ENCODE results near the gene RNF4. TPM values are rescaled to one million over a fixed set of nuclear protein-coding genes. Genes with fewer than 3 reads are reported as not detected.
"Not testable (repeated sequence)": the region's sequence is repeated elsewhere in the genome, so short reads cannot be mapped to it uniquely, and the experiment has no call there.

RNF4 gene
- total RNA-seq, 1 experiment from 2014 or later: 98.4 TPM

DNA sequence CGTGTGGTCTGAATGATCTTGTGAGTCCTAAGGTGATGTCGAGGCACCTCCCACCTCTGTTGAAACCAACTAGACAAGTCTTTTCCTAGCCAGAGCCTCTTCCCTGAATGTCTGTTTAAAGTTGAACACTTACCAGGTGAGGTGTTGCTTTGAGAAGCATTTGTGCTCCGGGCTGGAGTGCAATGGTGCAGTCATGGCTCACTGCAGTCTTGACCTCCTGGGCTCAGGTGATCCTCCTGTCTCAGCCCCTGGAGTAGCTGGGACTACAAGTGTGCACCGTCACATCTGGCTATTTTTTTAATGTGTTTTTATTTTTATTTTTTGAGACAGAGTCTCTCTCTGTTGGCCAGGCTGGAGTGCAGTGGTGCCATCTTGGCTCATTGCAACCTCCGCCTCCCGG lies 18.1 kb downstream of the RNF4 start:
- DNase-seq (ENCODE audit: low read depth): no peak

DNA sequence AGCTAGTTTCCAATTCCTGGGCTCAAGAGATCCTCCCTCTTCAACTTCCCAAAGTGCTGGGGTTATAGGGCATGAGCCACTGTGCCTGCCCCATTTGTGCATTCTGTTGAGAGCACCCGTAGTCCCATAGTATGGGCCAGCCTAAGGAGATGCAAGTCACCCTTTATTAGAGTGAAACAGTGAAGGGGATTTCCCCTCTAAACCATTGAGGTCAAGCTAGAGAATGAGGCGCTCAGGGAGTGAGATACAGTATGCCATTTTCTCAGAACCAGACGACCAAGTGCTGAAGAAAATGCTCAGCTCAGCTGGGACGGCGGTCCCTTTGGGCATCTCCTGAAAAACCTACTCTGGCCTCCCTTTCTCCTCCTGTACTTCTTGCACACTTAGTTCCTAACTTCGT lies 18.7 kb downstream of the RNF4 start:
- DNase-seq (ENCODE audit: low read depth): no peak

DNA sequence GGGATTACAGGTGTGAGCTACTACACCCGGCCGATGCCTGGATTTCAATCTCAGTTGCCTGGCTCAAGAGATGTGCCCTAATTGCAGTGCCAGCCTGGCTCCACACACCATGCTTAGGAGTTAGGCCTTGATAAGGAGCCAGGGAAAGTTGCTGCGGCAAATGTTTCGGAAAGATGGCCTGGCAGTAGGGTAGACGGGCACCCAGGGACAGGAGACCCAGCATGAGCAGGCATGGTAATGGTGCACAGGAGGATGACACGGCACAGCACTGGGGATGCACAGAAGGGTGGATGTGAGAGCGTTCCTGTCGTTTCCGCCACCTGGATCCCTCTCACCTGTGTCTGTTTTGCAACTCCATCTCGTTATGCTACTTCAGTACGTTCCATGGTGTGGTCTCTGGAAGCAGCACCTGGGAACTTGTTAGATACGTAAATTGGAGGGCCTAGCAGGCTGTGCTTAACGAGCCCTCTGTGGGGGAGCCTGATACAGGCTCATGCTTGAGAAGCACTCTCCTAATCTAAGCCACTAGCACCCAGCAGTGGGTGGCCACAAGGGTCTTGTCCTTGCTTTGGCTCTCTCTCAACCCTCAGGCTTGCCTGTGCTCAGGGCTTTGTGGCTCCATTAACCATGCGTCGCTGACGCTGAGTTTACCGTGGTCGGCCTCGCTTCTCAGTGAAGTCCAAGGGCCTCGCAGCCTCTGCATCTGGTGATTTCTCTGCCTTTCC lies 20.3 kb downstream of the RNF4 start:
- DNase-seq (ENCODE audit: low read depth): no peak

DNA sequence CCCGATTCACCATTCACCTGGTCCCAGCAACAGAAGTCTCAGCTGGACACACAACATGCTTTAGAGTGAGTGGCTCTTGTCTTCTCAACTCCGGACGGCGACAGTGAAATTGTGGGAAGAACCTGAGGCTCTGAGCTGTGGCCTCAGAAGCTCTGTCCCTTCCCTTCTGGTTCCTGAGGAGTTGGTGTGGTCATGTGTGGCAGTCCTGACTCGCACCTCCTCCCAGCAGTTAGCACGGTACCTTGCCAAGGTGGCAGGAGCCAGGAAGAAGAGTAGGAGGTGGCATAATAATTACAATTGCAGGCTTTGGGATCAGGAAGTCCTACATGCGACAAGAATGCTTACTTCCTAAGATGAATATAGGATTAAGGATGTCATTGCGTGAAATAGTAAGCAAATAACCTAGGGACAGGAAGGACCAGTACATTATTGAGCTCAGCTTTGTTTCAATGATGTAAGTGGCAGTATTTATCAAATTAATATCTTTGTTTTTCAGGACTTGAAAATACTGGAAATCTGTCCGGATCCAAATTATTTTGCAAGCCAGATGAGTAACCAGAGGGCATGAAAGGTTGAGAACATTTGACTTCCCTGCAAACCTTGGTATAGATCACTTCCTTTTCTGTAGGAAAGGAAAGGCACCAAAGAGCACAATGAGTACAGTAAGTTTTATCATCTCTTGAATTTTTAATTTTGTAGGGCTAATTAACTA lies 21.1 kb downstream of the RNF4 start:
- DNase-seq (ENCODE audit: low read depth): no peak

DNA sequence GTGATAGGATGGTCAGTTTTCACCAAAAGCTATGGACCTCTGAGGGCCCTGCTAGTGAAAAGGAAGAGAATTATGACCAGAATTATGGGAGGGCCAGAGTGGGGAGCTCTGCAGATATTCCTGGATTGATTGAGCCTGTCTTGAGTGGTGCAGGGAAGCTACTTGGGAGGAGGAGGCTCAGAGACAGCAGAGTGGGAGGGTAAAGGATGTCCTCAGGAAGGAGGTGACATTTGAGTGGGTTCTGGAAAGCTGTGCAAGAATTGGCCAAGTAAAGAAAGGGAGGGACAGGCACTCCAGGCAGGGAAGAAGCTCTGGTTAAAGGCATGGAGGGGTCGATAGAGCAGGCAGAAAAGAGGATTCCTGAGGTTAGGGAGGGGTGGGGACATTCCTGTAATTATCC lies 24.1 kb downstream of the RNF4 start:
- no peak for DNase-seq (ENCODE audit: low read depth)

DNA sequence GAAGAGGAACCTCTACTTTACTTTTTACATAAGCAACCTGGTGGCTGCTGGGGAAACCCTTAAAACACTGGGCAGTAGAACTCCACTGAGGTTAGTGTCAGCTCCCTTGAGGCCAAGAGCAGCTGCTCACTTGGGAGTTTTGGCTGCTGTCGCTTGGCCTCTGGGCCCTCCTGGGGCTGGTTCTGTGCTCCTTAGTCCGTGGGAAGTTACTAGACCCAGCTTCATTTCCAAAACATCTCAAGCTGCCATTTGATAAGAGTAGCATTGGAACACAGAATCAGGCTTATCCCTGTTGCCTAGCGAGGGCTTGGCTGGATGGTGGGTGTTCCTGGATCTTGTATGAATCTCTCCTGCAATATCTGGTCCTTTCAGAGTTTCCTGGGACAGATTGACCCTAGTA lies 26.1 kb downstream of the RNF4 start:
- no peak for DNase-seq (ENCODE audit: low read depth)

DNA sequence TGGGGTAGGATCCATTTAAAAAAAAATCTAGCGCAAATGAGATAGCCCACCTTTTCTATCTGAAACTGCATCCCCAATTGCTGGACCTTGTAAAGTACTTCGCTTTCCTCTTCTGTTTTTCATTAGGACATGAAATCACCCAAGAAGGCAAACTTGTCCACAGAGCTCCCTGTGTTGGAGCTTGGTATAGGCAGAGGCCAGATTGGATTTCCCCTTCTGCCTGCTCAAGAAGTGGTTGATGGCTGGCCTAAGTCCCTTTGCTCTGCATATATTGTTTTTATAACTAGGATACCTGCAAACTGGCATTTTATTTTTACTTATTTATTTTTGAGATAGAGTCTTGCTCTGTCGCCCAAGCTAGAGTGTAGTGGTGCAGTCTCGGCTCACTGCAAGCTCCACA lies 28.4 kb downstream of the RNF4 start:
- DNase-seq (ENCODE audit: low read depth): no peak

DNA sequence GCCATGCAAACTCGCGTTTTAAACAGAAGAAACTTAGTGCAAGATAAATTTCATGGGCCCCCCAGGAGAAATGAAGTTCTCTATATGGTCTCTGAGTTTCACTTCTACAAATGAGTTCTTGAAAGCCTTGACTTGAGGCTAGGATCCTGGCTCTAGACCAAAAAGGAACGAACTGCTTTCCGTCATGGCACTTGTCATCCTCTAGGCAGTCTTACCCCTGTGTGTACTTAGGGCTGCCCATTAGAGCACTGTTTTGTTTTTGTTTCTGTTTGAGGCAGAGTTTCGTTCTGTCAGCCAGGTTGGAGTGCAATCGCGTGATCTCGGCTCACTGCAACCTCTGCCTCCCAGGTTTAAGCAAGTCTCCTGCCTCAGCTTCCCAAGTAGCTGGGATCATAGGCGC lies 29.0 kb downstream of the RNF4 start:
- DNase-seq (ENCODE audit: low read depth): no peak

DNA sequence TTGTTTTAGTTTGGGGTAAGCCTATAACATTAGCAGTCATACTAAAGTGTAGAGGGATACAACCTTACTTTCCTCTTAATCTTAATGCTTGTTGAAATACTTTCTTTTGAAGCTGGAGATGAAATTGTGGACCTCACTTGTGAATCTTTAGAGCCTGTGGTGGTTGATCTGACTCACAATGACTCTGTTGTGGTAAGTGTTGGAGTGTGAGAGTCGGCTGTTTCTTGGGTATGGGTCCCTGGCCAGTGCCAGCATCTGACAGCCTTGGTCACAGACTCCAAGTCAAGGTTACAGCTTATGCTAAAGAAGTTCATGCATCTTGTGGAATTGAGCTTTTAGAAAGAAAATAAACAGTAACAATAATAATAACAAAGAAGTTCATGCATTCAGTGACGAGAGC lies 31.6 kb downstream of the RNF4 start:
- peak; percentile 26 for DNase-seq (ENCODE audit: low read depth)

DNA sequence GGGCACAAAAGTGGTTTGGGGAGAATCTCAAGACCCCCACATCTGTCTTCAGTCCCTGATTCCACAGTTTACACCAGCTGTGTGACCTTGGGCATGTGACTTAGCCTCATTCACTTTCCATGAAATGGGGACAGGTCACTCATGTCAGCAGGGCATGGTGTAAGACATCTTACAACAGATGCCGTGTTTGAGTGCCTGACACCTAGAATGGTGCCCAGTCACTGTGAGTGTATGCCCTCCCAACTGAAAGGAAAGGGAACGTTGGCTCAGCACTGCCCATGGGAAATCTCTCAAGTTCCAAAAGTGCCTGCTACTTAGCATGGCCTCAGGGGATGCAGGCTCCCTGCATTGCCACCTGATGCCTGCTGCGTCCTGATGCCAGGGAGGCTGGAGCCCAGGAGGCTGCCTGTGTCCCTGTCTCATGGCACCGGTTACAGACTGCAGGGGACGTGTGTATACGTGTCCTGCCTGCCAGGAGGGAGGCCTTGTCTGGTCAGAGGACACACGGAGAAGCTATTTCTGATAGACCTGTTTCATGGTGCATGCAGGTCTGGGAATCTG lies 32.2 kb downstream of the RNF4 start:
- DNase-seq (ENCODE audit: low read depth): no peak

DNA sequence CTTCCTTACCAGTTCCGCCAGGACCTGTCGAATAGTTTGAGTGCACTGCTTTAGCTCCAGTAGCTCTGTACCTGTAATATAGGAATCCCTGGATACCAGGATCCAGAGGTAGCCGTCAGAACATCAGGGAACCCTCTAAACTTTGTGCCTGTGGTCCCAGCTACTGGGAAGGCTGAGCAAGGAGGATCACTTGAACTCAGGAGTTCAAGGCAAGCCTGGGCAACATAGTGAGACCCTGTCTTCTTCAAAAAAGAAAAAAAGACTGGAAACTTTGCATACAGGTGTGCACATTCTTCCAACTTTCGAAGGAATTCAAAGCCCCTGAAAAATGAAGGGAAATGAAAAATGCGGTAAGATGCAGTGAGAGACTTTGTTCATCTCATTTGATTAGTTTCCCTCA lies 34.9 kb downstream of the RNF4 start:
- DNase-seq (ENCODE audit: low read depth): no peak

DNA sequence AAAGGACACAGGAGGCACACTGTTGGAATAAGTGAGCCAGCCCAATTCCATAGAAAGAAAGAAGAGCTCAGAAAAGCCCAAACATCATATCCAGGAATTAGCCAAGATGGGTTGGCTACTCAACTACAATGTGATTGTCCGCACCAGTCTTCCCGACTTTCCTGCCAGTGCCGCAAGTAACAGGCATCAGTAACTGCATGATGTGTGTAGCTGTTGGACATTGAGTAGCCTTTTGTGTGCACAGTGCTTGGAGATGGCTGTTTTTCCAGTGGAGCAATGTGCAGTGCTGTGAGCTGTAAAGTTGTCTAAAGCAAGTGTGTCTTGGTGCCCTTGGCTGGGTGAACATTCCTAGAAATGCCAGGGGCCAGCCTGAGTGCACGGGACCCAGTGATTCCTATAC lies 38.4 kb downstream of the RNF4 start:
- no peak for DNase-seq (ENCODE audit: low read depth)

DNA sequence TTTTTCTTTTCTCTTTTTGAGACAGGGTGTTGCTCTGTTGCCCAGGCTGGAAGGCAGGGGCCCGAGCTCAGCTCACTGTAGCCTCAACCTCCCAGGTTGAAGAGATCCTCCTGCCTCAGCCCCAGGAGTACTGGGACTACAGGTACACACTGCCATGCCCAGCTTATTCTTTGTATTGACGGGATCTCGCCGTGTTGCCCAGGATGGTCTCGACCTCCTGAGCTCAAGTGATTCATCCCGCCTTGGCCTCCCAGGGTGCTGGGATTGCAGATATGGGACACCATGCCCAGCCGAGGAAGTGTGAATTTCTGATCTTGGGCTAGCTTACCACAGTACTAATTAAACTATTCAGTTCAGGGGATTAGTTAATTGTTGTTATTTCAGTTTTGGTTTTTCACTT lies 38.9 kb downstream of the RNF4 start:
- no peak for DNase-seq (ENCODE audit: low read depth)

DNA sequence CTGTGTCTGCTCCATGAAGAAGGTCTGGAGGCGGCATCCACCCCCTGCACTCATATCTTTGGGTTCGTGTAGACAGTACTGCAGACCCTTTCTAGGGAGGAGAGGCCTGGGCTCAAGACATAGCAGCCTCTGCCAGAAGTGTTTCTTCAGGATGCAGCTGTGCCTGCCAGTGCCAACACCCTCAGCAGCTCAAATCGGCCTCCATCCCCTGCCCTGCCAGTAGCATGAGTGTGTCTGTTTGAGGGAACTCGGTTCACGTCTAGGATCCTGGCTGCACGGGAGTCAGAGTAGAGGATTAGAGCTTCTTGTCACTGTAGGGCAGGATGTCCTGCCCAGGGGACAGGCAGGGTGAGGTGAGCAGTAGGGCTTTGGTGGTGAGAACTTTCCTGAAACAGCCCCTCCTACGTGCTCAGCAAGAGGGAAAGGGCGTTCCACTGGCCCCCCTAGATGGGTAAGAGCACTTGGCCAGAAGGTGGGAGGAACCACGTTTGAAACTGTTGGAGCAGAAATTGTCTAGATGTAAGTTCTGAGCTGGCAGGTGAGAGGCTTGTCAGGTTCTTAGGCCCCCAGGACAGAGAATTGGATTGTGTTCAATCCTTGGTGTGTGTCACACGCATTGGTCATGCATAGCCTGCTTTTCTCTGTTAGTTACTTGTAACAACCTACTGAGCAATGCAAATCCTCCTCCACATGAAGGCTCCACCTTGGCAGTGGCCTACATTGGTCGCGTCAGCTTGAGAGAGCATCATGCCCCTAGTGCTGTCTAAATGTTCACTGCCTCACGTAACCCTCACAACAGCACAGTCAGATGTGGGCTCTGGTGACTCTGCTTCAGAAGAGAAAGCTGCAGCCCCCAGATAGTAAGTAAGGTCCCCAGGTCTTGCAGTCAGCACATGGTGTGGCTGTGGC lies 41.7 kb downstream of the RNF4 start:
- DNase-seq (ENCODE audit: low read depth): no peak

DNA sequence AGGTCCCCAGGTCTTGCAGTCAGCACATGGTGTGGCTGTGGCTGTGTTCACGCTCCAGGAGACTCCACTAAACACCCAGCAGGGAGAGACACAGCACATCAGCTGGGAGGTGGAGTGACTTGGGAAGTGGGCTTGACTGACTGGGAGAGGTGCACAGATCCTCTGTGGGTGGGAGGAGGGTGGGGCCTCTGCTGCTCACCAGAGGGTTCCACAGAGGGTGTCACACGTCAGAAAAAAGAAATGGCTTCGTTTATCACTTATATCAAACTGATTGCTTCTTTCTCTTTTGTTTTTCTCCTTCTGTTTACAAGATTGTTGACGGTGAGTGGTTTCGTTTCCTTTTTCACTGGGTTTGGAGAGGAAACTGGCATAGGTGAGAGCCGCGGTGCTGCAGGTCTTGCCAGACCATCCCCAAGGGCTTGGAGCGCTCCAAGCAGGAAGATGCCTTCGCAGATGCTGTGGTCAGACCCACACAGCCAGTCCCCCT lies 42.8 kb downstream of the RNF4 start:
- no peak for DNase-seq (ENCODE audit: low read depth)

DNA sequence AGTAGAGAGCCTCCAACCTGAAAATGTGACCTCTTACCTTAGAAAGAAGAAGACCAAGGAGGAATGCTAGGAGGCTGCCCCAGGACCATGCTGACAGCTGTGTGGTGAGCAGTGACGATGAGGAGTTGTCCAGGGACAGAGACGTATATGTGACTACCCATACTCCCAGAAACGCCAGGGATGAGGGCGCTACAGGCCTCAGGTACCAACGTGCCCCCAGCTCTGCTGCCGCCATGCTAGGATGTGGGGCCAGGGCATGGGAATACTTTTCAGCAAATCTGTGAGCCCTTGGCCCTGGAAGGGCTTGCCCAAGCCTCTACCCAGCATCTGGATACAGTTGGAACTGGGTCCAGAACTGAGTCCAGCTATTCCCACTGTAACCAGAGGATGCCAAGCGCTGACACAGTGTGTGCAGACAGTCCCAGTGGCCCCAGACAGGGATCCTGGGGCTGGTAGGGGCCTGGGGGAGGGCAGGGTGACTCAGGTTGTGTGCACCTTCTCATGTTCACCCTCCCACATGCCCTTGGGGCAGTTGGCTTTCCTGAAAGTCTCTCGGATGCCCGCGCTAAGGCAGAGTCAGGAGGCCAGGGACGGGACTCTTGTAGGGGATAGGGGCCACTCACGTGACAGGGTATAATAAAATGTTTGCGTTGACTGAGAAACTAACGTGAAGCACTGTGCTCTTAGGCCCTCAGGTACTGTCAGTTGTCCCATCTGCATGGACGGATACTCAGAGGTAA lies 43.7 kb downstream of the RNF4 start:
- peak; percentile 27 for DNase-seq (ENCODE audit: low read depth)

DNA sequence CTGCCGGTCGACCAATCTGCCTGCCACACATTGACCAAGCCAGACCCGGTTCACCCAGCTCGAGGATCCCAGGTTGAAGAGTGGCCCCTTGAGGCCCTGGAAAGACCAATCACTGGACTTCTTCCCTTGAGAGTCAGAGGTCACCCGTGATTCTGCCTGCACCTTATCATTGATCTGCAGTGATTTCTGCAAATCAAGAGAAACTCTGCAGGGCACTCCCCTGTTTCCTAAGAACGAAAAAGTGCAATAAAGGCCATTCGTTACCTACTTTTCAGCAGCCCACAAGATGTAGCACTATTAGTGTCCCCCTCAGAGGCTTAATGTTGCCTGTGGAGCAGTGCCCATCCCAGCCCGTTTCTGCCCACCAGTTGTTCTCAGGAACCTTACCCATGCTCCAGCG lies 45.3 kb downstream of the RNF4 start:
- DNase-seq (ENCODE audit: low read depth): not testable (repeated sequence)

DNA sequence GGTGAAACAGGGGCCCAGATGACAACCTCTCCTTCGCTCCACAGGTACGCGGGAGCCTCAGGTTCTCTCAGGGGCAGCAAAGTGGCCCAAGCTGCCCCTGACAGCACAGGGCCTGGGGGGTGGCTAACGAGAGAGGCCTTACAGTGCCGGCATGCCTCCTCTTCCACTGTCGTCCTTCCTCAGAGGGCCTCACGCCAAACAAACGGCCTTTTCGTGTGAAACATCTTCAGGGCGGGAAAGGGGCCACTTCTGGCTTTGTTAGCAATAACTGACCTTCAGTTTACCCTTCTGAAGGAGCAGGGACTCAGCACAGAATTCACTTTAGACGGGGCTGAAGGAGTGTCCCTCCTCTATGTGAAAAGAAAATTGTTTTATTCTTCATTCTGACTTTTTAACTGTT lies 46.0 kb downstream of the RNF4 start:
- DNase-seq (ENCODE audit: low read depth): not testable (repeated sequence)

DNA sequence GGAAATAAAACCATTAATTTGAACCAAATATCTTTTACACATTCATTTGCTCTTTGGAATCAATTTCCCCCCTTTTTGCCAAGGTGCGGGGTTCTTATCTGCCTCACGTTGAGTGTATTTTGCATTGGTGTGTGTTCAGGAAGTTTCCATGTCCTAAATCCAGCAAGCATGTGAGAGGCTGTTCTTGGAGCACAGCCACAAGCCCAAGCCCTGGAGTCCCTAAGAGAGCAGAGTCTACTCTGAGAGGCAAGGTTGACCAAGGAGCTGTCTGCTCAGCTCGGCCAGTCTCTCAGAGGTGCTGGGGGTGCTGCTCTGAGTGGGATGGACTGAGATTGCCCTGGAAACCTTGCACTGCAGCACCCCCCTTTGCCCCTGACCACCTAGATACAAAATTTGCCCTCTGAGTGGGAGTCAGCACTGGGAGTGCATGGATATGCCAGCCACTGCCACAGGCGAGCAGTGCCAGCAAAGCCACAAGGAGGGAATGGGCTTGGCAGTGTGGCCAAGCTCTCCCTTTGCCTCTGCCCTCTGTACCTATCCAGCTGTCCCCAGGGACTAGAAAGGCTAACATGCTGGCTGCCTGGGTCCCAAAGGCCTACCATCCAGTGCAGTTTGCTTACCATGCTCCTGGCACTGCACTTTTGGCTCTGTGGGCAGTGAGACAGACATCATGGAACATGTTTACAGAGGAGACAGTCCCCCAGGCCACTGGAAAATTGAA lies 47.1 kb downstream of the RNF4 start:
- DNase-seq (ENCODE audit: low read depth): no peak

DNA sequence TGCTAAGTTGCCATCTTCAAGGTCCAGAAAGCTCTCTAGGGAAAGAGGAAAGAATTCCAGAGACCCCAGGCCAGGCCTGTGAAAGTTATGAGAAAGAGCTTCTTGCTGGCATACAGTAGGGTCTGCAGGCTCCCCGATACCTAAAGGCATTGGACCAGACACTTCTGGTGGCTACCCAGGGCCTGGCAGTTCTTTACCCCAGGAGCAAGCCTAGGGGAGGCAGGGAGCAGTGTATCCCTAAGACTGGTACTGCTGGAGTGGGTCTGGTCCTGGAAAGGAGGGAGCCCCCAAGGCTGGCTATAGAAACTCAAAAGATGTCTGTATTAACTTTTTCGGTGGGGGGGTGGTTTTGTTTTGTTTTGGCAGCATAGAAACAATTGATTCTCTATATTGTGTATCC lies 47.7 kb downstream of the RNF4 start:
- no peak for DNase-seq (ENCODE audit: low read depth)

DNA sequence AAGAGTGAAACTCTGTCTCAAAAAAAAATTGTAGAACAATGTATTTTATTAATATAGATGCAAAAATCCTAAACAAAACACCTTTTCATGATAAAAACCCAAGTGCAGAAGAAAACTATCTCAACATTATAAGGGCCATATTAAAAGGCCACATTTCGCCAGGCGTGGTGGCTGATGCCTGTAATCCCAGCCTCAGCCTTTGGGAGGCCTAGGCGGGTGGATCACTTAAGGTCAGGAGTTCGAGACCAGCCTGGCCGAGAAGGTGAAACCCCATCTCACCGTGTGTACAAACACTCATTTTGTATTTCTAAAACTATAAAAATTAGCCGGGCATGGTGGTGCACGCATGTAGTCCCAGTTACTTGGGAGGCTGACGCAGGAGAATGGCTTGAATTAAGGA lies 57.7 kb downstream of the RNF4 start:
- no peak for DNase-seq (ENCODE audit: low read depth)

Data from M059J (cell line).